ENCODE results near the gene MSN.

The MSN gene

DNA sequence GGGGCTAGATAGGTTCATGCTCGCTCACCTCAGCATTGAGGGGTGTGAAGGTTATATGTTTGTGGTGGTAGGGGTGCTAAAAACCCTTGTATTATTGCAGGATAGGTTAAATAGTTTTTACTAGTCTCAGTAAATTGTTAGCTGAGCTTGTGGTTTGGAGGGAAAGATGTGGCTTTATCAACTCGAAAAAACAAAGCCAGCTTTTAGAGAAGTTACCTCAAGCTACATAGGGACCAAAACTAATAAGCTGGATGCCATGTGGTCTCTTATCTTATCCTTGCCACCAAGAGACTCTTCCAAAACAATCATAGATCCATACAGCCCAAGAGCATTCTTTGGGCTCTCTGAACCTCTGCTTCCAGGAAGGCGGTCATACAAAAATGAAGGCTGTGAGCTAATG is 29.2 kb downstream of the MSN start:
- peak overlapping the region; percentile 45 to 57 for H3K27ac ChIP-seq

DNA sequence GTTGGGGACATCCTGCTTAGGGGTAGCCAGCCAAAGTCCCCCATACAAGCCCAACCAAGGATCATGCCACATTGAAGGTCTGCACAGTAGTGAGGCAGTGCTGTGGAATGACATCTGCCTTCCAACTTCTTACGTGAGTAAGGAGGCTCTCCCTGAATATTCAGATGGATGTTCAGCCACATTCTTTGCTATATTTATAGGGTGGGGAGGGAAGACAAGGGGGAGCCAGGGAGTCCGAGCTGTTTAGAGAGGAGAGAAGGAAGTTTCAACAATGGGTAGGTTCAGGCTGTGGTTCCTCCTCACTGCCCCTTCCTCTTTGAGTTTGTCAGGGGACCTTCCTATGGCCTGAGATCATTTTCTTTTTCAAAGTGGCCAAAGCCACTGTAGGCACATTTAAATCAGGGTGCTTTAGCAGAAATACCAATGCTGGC is 29.8 kb downstream of the MSN start:
- no peak for DNase-seq
- Histone ChIP-seq H3K4me3 (no peak overlapping the region), H3K9me3 (no peaks in the 10 kb centered on the region), H3K27ac (peak overlapping the region; percentile 45 to 57), H3K4me1 (peaks cover 0 to 100% (median 25%) of the 10 kb centered on the region in 4 donors), H3K36me3 (no peaks in the 10 kb centered on the region), H3K27me3 (no peaks in the 10 kb centered on the region)
- intact Hi-C loops (cut with DNase I; ENCODE audit: low total_unique reads) = no loop called here
- TF ChIP-seq, protein P1, sequence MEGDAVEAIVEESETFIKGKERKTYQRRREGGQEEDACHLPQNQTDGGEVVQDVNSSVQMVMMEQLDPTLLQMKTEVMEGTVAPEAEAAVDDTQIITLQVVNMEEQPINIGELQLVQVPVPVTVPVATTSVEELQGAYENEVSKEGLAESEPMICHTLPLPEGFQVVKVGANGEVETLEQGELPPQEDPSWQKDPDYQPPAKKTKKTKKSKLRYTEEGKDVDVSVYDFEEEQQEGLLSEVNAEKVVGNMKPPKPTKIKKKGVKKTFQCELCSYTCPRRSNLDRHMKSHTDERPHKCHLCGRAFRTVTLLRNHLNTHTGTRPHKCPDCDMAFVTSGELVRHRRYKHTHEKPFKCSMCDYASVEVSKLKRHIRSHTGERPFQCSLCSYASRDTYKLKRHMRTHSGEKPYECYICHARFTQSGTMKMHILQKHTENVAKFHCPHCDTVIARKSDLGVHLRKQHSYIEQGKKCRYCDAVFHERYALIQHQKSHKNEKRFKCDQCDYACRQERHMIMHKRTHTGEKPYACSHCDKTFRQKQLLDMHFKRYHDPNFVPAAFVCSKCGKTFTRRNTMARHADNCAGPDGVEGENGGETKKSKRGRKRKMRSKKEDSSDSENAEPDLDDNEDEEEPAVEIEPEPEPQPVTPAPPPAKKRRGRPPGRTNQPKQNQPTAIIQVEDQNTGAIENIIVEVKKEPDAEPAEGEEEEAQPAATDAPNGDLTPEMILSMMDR (IDR thresholded peaks at IDR 0.05) = no peak

More for the DNA sequence above, 29.2 kb downstream of the MSN start:
- H3K9me3 ChIP-seq = no peaks in the 10 kb centered on the region
- TF ChIP-seq, protein P1 (IDR thresholded peaks at IDR 0.05) = no peak
- peaks cover 0 to 100% (median 28%) of the 10 kb centered on the region in 4 donors for H3K4me1 ChIP-seq
- DNase-seq = no peak
- intact Hi-C loops (cut with DNase I; ENCODE audit: low total_unique reads) = no loop called here
- no peaks in the 10 kb centered on the region for H3K27me3 ChIP-seq
- H3K4me3 ChIP-seq = no peak overlapping the region
- no peaks in the 10 kb centered on the region for H3K36me3 ChIP-seq

DNA sequence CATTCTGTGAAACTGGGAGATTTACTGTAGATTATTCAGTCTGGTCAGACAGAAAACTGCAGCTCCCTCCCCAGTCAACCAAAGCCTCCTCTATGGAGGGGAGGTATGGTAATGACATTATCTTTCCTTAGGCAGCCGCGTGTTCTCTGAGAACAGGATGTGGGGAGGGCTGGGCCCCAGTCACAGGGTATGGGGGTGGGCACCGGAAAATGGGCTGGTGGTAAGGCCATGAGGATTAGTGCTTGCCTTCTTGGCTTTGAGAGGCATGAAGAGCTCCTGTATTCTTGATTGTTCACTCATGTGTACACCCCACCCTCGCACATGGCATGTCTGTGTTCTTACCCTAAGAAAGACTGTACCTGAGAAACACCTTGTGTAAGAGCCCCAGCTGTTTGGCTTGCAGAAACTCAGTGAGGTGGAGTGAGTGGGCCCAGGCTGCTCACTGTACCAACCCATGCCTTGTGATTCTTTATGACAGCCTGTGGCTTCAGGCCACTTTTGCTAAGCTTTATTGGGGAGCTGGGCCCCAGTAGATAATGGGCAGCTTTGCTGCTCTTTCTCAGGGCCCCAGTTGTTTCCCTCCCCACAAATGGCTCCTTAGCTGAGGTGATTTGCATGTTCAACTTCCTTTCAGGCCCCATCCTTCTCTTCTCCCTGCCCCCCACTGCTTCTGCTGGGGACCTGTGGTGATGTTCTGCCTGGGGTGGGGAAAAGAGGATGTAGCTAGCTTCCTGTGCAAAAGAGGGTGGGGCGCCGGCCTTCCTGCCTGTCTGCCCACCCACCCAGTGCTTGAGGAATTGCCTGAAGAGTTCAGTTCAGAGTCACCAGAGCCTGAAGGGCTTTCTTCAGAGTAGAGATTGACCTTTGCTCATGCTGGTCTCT is 30.7 kb downstream of the MSN start:
- intact Hi-C loops (cut with DNase I; ENCODE audit: low total_unique reads) = no loop called here
- peak in 1 of 2 donors; percentile 47 for DNase-seq
- no peak overlapping the region for H3K4me3 ChIP-seq
- H3K36me3 ChIP-seq = no peaks in the 10 kb centered on the region
- peak overlapping the region; percentile 45 to 57 for H3K27ac ChIP-seq
- peaks cover 0 to 100% (median 27%) of the 10 kb centered on the region in 4 donors for H3K4me1 ChIP-seq
- no peaks in the 10 kb centered on the region for H3K9me3 ChIP-seq
- TF ChIP-seq, protein P1 (IDR thresholded peaks at IDR 0.05) = no peak
- no peaks in the 10 kb centered on the region for H3K27me3 ChIP-seq

DNA sequence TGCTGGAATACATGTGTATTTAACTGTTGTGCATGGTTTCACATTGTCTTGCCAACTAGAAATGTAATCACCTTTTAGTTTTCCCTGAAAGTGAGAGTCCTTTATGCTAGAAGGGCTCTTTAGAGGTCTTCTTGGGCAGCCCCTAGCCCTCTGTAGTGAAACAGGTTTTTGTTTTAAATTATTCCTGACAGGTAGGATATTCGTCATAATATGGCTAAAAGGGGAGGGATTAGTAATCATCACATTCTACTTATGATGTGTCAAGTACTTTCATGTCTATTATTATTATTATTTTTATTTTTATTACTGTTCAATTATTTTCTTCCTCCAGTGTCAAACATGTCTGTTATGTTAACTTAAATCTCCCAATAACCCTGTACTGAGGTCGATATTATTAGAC is 35.5 kb downstream of the MSN start:
- peaks cover 0 to 94% (median 38%) of the 10 kb centered on the region in 4 donors for H3K4me1 ChIP-seq
- H3K4me3 ChIP-seq = no peak overlapping the region
- H3K27me3 ChIP-seq = no peaks in the 10 kb centered on the region
- intact Hi-C loops (cut with DNase I; ENCODE audit: low total_unique reads) = loop anchor here (10.0 kb wide), 1 partner anchor 58 kb away; no protein-coding TSS in a partner anchor
- no peak for DNase-seq
- H3K9me3 ChIP-seq = no peaks in the 10 kb centered on the region
- no peaks in the 10 kb centered on the region for H3K36me3 ChIP-seq
- peak overlapping the region; percentile 76 to 81 for H3K27ac ChIP-seq
- TF ChIP-seq, protein P1 (IDR thresholded peaks at IDR 0.05) = no peak

DNA sequence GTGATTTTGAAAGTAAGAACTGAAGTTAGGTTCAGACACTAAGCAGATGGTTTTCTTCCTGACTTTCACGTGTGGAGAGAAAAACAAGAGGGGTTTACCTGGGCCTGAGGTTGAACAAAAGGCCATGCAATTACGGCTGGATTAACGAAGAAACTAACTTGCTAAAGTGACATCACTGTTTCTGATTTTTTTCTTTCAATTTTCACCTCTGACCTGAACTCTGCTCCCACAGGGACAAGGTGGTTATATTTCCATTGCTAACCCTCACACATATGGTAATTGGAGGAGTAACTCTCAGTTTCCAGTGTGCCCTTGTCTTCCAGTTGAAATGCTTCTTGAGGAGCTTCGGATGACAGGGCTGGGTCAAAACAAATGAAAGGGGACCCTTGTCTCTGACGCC is 38.0 kb downstream of the MSN start:
- H3K27me3 ChIP-seq = no peaks in the 10 kb centered on the region
- H3K4me1 ChIP-seq = peaks cover 0 to 79% (median 29%) of the 10 kb centered on the region in 4 donors
- no peaks in the 10 kb centered on the region for H3K9me3 ChIP-seq
- no peak overlapping the region for H3K4me3 ChIP-seq
- intact Hi-C loops (cut with DNase I; ENCODE audit: low total_unique reads) = loop anchor here (2.0 to 10.0 kb wide), 2 partner anchors 61 to 111 kb away; no protein-coding TSS in a partner anchor
- DNase-seq = no peak
- no peaks in the 10 kb centered on the region for H3K36me3 ChIP-seq
- peak overlapping the region; percentile 76 to 81 for H3K27ac ChIP-seq
- TF ChIP-seq, protein P1 (IDR thresholded peaks at IDR 0.05) = no peak
